Stomach (tissue), 9 donors: Measurements from ENCODE around the gene TPPP3. TPM values are rescaled to one million over a fixed set of nuclear protein-coding genes. Genes with fewer than 3 reads are reported as not detected.
"Not testable (repeated sequence)": the region's sequence is repeated elsewhere in the genome, so short reads cannot be mapped to it uniquely, and the experiment has no call there.

Experiments used
- DNase-seq, 2 donors: peaks; one replicate each; pipeline versions ENCODE4 v3.0.0 to v3.0.0-alpha.2; 2013 to 2019
- H3K27ac ChIP-seq, 5 donors: fragments of 200-600 bp in 4 of 5; sonication (generic) in 4 of 5; one replicate each; pipeline ENCODE4 v1.5.1; 2013 to 2019; ENCODE audit warnings: mild to moderate bottlenecking in 1 of 5, moderate library complexity in 1 of 5
- H3K27me3 ChIP-seq, 3 donors: fragments of 200-600 bp; sonication (generic); one replicate each; pipeline ENCODE4 v1.5.1; 2017 to 2019; ENCODE audit warnings: mixed run types in 1 of 3
- H3K36me3 ChIP-seq, 4 donors: fragments of 200-600 bp; sonication (generic); 1 replicate in 3 of 4; 2 replicates in 1 of 4; pipeline ENCODE4 v1.5.1; 2016 to 2019
- H3K4me1 ChIP-seq, 4 donors: fragments of 200-600 bp; sonication (generic); one replicate each; pipeline ENCODE4 v1.5.1; 2016 to 2019
- H3K4me3 ChIP-seq, 4 donors: fragments of 200-600 bp; sonication (generic) in 3 of 4; one replicate each; pipeline ENCODE4 v1.5.1; 2016 to 2019; ENCODE audit warnings: mild to moderate bottlenecking in 1 of 4
- H3K9me3 ChIP-seq, 4 donors: fragments of 200-600 bp; sonication (generic); one replicate each; pipeline ENCODE4 v1.5.1; 2016 to 2019
- EP300 ChIP-seq: sonication (generic); formaldehyde crosslinking; IDR thresholded peaks from one replicate; pipeline ENCODE4 v1.6.1; 2017; ENCODE audit warnings: antibody characterized with exemption
- POLR2A ChIP-seq, 4 donors: fragments of 450-650 bp; IDR thresholded peaks; one replicate each; pipeline ENCODE4 v1.6.1; 2016; ENCODE audit warnings: antibody characterized with exemption in 4 of 4, control low read depth in 2 of 4, mild to moderate bottlenecking in 1 of 4, moderate library complexity in 1 of 4
- POLR2AphosphoS5 ChIP-seq, 3 donors: sonication (generic); formaldehyde crosslinking; IDR thresholded peaks; one replicate each; pipeline ENCODE4 v1.6.1; 2016; ENCODE audit warnings: antibody characterized with exemption in 3 of 3
- WGBS, 5 donors: extraction: QIAGEN DNeasy Blood & Tissue Kit in 3 of 5; methylation state at CpG; one replicate each; pipeline versions ENCODE4 v1.1.5 to v1.1.7; 2013 to 2018; 5-methylcytosine and 5-hydroxymethylcytosine counted together
- intact Hi-C: fragments of 100-400 bp; cut with DNase I; formaldehyde crosslinking; loops from one replicate; pipeline ENCODE4 v1.15.1; 2023; ENCODE audit warnings: low total_unique reads
- polyA plus RNA-seq, 3 donors: library from polyadenylated mRNA; stranded (reverse); fragments of 200-250 nt; gene quantifications; one replicate each; pipeline ENCODE4 v1.2.3, GENCODE V29; 2013
- total RNA-seq, 5 donors: library from RNA; depleted of rRNA; stranded (reverse); fragments of >200 nt; gene quantifications; one replicate each; pipeline versions ENCODE4 v1.1.0 to v1.2.3, GENCODE V29; 2014 to 2016
- TF ChIP-seq, protein P1 (sequence below), 7 experiments: fragments of 450-650 bp in 4 of 7; fragments of 200-600 bp in 3 of 7; sonication (generic) in 3 of 7; IDR thresholded peaks; one replicate each; pipeline ENCODE4 v1.5.1; 2016 to 2019; ENCODE audit warnings: antibody characterized with exemption in 7 of 7, control low read depth in 2 of 7, mild to moderate bottlenecking in 1 of 7
- donor health status: healthy with polysubstance abuse.
- donor health status: Bipolar disorder and iron deficiency.
- donor health status: healthy.

TPPP3 gene
- total and polyA plus RNA-seq, 8 donors, result 5.8 to 127 (median 13.8) TPM

DNA sequence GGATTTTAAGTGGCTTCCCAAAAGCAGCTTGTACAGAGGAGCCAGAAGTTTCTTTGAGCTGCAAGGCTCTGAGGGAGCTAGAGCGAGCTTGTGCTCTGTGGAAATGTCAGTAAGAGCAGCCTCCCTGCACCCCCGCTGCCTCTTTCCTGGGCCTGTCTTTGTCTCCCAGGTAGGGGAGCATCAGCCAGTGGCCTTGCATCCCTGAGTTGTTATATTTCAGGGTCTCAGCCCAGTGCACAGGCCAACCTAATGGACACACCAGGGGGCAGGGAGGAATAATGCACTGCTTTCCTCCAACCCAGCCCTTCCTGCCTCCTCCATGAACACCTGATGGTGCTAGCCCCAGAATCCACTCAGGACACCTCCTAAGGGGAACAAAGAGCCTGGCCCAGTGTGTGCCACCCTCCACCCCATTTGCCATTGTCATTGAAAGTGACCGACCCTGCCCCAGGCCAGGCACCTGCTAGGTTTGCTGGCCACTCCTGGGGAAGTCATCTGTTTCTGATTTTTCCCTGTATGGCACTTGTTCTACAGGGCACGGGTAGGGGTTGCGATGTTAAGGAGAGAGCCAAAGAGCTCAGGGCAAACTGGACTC, 6.3 kb downstream of the TPPP3 start:
- TF ChIP-seq, protein P1, sequence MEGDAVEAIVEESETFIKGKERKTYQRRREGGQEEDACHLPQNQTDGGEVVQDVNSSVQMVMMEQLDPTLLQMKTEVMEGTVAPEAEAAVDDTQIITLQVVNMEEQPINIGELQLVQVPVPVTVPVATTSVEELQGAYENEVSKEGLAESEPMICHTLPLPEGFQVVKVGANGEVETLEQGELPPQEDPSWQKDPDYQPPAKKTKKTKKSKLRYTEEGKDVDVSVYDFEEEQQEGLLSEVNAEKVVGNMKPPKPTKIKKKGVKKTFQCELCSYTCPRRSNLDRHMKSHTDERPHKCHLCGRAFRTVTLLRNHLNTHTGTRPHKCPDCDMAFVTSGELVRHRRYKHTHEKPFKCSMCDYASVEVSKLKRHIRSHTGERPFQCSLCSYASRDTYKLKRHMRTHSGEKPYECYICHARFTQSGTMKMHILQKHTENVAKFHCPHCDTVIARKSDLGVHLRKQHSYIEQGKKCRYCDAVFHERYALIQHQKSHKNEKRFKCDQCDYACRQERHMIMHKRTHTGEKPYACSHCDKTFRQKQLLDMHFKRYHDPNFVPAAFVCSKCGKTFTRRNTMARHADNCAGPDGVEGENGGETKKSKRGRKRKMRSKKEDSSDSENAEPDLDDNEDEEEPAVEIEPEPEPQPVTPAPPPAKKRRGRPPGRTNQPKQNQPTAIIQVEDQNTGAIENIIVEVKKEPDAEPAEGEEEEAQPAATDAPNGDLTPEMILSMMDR (IDR thresholded peaks at IDR 0.05), result no peak
- TF ChIP-seq POLR2AphosphoS5 (IDR thresholded peaks at IDR 0.05) (no peak), POLR2A (IDR thresholded peaks at IDR 0.05) (no peak), EP300 (no peak)
- no peak overlapping the region for H3K27ac ChIP-seq
- no peaks in the 10 kb centered on the region for H3K9me3 ChIP-seq
- no peaks in the 10 kb centered on the region for H3K27me3 ChIP-seq
- no peak overlapping the region for H3K4me3 ChIP-seq
- H3K36me3 ChIP-seq, result no peaks in the 10 kb centered on the region
- DNase-seq, result no peak
- peaks cover 4 to 26% (median 12%) of the 10 kb centered on the region in 4 donors for H3K4me1 ChIP-seq
- intact Hi-C loops, result no loop called here
- WGBS, 5 donors, result 91 to 98% (median 93%) methylated on average over 4 to 5 of the region's 5 CpGs

DNA sequence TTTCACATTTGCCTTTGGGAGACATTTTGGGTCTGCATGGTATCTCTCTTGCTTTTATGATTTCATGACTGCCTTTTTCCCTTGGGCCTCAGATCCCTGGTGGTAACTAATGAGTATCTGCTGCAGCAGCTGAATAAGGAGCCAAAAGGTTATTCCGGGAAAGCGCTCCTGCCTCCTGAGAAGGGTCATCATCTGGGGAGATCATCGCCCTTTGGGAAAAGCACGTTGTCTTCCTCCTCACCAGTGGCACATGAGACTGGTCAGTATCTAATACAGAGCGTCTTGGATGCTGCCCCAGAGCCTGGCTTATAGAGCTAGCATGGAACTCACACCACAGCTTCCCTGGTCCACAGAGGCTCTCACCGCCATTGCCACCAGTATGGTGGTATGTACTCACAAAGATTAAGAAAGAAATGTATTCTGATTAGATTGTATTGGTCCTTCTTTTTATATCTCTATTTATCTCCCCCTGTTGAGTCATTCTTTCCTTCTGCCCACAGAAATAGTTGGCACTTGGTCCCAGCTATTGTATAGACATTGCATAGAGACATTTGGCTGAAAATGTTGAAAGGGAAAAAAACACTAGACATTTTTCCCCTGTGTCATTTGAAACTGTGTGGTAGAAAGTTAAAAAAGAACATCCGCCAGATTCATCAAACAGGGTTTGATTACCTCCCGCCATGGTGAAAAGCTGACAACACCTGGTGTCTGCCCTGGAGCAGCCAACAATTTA, 8.4 kb downstream of the TPPP3 start:
- no peak for DNase-seq
- intact Hi-C loops, result no loop called here
- H3K4me3 ChIP-seq, result no peak overlapping the region
- H3K36me3 ChIP-seq, result no peaks in the 10 kb centered on the region
- no peaks in the 10 kb centered on the region for H3K9me3 ChIP-seq
- H3K27ac ChIP-seq, result no peak overlapping the region
- peaks cover 0 to 6% (median 0%) of the 10 kb centered on the region in 4 donors for H3K4me1 ChIP-seq
- TF ChIP-seq POLR2AphosphoS5 (IDR thresholded peaks at IDR 0.05) (no peak), EP300 (no peak), POLR2A (IDR thresholded peaks at IDR 0.05) (no peak)
- TF ChIP-seq, protein P1 (IDR thresholded peaks at IDR 0.05), result no peak
- no peaks in the 10 kb centered on the region for H3K27me3 ChIP-seq
- 58 to 75% (median 63%) methylated on average over 8 of the region's 8 CpGs for WGBS, 5 donors

DNA sequence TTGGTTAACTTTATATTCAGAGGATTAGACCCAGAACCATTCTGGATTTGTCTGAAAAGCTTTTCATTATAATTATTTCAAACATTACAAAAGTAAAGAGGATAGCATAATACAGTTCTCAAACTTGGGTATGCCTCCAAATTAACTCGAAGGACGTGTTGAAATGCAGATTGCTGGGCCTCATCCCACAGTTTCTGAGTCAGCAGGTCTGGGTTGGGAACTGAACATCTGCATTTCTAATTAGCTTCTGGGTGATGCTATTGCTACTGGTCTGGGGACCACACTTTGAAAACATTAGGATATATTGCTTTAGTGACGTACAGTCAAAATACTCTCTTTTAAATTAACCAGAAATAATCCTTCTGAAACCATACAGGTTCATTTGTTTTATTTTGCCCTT, 10.0 kb downstream of the TPPP3 start:
- WGBS, 5 donors, result 87 to 97% (median 93%) methylated on average over 3 of the region's 3 CpGs
- TF ChIP-seq, protein P1 (IDR thresholded peaks at IDR 0.05), result no peak
- no peak for TF ChIP-seq POLR2A (IDR thresholded peaks at IDR 0.05)
- TF ChIP-seq POLR2AphosphoS5 (IDR thresholded peaks at IDR 0.05), result no peak
- TF ChIP-seq EP300, result no peak
- H3K9me3 ChIP-seq, result no peaks in the 10 kb centered on the region
- H3K27ac ChIP-seq, result no peak overlapping the region
- no peak overlapping the region for H3K4me3 ChIP-seq
- no peaks in the 10 kb centered on the region for H3K27me3 ChIP-seq
- intact Hi-C loops, result no loop called here
- no peaks in the 10 kb centered on the region for H3K36me3 ChIP-seq
- DNase-seq, result no peak
- no peaks in the 10 kb centered on the region for H3K4me1 ChIP-seq

DNA sequence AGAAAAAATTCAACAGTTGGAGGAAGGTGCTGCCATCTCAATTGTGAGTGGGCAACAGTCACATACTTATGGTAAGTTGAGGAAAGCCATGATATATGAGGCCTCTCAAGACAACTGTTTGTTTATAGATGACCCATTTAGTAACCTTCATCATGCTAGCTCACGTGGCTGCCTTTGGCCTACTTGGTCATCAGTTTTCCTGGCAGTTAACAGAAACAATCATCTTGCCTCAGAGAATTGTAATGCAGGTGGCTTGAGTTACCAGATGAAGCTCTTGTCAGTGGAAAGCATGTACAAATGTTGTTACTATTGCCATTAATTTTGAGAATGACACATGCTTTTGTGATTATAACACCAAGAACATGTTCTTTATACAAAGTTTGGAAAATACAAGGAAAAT, 14.7 kb downstream of the TPPP3 start:
- WGBS, 5 donors, result 77 to 89% (median 81%) methylated on average over 1 of the region's 1 CpG
- no peaks in the 10 kb centered on the region for H3K27me3 ChIP-seq
- TF ChIP-seq, protein P1 (IDR thresholded peaks at IDR 0.05), result no peak
- no peak for TF ChIP-seq POLR2AphosphoS5 (IDR thresholded peaks at IDR 0.05)
- TF ChIP-seq EP300, result no peak
- TF ChIP-seq POLR2A (IDR thresholded peaks at IDR 0.05), result no peak
- intact Hi-C loops, result no loop called here
- no peak overlapping the region for H3K27ac ChIP-seq
- no peak for DNase-seq
- no peak overlapping the region for H3K4me3 ChIP-seq
- H3K4me1 ChIP-seq, result no peaks in the 10 kb centered on the region
- no peaks in the 10 kb centered on the region for H3K9me3 ChIP-seq
- no peaks in the 10 kb centered on the region for H3K36me3 ChIP-seq

DNA sequence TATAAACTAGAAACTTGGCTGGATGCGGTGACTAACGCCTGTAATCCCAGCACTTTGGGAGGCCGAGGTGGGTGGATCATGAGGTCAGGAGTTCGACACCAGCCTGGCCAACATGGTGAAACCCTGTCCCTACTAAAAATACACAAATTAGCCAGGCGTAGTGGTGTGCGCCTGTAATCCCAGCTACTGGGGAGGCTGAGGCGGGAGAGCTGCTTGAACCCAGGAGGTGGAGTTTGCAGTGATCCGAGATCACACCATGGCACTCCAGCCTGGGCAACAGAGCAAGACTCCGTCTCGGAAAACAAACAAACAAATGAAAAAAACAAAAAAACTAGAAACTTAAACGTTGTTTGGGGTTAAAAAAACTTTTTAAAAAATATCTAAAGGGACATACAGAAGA, 17.3 kb downstream of the TPPP3 start:
- H3K4me1 ChIP-seq, H3K36me3 ChIP-seq, DNase-seq, H3K27me3 ChIP-seq, intact Hi-C loops, H3K4me3 ChIP-seq, H3K27ac ChIP-seq, H3K9me3 ChIP-seq: not testable (repeated sequence)
- 87 to 91% (median 90%) methylated on average over 11 of the region's 11 CpGs for WGBS, 5 donors
